Activated CD8-positive, alpha-beta T cell treated with anti-CD3 and anti-CD28 coated beads, Interleukin-2, amount 10 ng/mL, durations not matched to agents 7 days and 5 days (primary cell): Measurements from ENCODE around the gene SFXN3. TPM values are rescaled to one million over a fixed set of nuclear protein-coding genes. Genes with fewer than 3 reads are reported as not detected.

Source experiments
- ATAC-seq: fragments of 150-1000 bp; cut with Tn5 transposase; one replicate; pipeline ENCODE4 v1.10.0; 2021; ENCODE audit warnings: moderate library complexity
- CTCF ChIA-PET: fragments of 350-600 bp; sonication (Branson Sonifier 250); formaldehyde crosslinking; loops from one replicate; lab custom pipeline; 2021; ENCODE audit warnings: antibody characterized with exemption; lab: Charles Lee
- POLR2A ChIA-PET: fragments of 350-600 bp; sonication (Branson Sonifier 250); formaldehyde crosslinking; loops from one replicate; lab custom pipeline; 2021; ENCODE audit warnings: antibody characterized with exemption; lab: Charles Lee
- DNase-seq: peaks from one replicate; pipeline ENCODE4 v3.0.0-alpha.2; 2020
- H3K27ac Mint-ChIP-seq: one replicate; pipeline ENCODE4 v1.8.0; 2021; ENCODE audit warnings: mild to moderate bottlenecking, mixed read lengths
- H3K27me3 Mint-ChIP-seq: one replicate; pipeline ENCODE4 v1.8.0; 2021; ENCODE audit warnings: low read depth, mixed read lengths
- H3K36me3 Mint-ChIP-seq: one replicate; pipeline ENCODE4 v1.8.0; 2021; ENCODE audit warnings: low read depth, mixed read lengths
- H3K4me1 Mint-ChIP-seq: one replicate; pipeline ENCODE4 v1.8.0; 2021; ENCODE audit warnings: low read depth, mixed read lengths
- H3K4me3 Mint-ChIP-seq: one replicate; pipeline ENCODE4 v1.8.0; 2021; ENCODE audit warnings: mild to moderate bottlenecking, mixed read lengths
- H3K9me3 Mint-ChIP-seq: one replicate; pipeline ENCODE4 v1.8.0; 2022; ENCODE audit warnings: mixed read lengths; ENCODE audit not compliant: insufficient read depth
- total RNA-seq, 2 experiments: library from RNA; stranded (reverse); gene quantifications; one replicate each; pipeline ENCODE4 v1.2.3, GENCODE V29; 2021

SFXN3 gene
- total RNA-seq, 2 experiments from 2014 or later, result 24.7 to 24.8 TPM

- no peaks in the 10 kb centered on the region for H3K9me3 Mint-ChIP-seq
- ChIA-PET CTCF (interaction anchor here (0.9 to 3.8 kb wide), 3 partner anchors 10 to 17 kb away, joined by 3 to 24 read pairs (median 16); no protein-coding TSS in a partner anchor), POLR2A (interaction anchor here (0.9 kb wide), 1 partner anchor 22 kb away, joined by 3 read pairs; the partner anchor contains the start of genes PDZD7 and SFXN3)
- no peak overlapping the region for H3K4me3 Mint-ChIP-seq
- H3K4me1 Mint-ChIP-seq, result peaks cover 11% of the 10 kb centered on the region
- no peak overlapping the region for H3K27ac Mint-ChIP-seq
- H3K27me3 Mint-ChIP-seq, result peaks cover 3% of the 10 kb centered on the region
- no peaks in the 10 kb centered on the region for H3K36me3 Mint-ChIP-seq
- DNase-seq (no peak), ATAC-seq (no peak)
Observed at GRCh38 chr10:101008823-101009423, 22.1 kb upstream of the SFXN3 start.

- ATAC-seq, result no peak
- H3K4me3 Mint-ChIP-seq, result no peak overlapping the region
- POLR2A ChIA-PET, result no interaction called here
Observed at GRCh38 chr10:101010329-101010728, 20.7 kb upstream of the SFXN3 start.

GRCh38 chr10:101011517-101012423 lies 19.3 kb upstream of the SFXN3 start:
- POLR2A ChIA-PET, result interaction anchor here (1.0 kb wide), 1 partner anchor 15 kb away, joined by 3 read pairs; no protein-coding TSS in a partner anchor
- ATAC-seq, result no peak
- Mint-ChIP-seq H3K9me3 (no peaks in the 10 kb centered on the region), H3K27ac (no peak overlapping the region), H3K4me3 (no peak overlapping the region), H3K27me3 (peaks cover 23% of the 10 kb centered on the region), H3K4me1 (peaks cover 16% of the 10 kb centered on the region), H3K36me3 (no peaks in the 10 kb centered on the region)
- CTCF ChIA-PET, result interaction anchor here (1.5 to 1.9 kb wide), 4 partner anchors 9 to 84 kb away, joined by 3 to 16 read pairs (median 4); partner anchors contain the start of gene LZTS2
- no peak for DNase-seq

More at GRCh38 chr10:101010329-101010728, 20.7 kb upstream of the SFXN3 start:
- Mint-ChIP-seq H3K4me1 (peaks cover 16% of the 10 kb centered on the region), H3K36me3 (no peaks in the 10 kb centered on the region), H3K27ac (no peak overlapping the region), H3K9me3 (no peaks in the 10 kb centered on the region), H3K27me3 (peaks cover 12% of the 10 kb centered on the region)
- DNase-seq, result no peak
- CTCF ChIA-PET, result interaction anchor here (1.5 kb wide), 1 partner anchor 85 kb away, joined by 3 read pairs; no protein-coding TSS in a partner anchor

DNA sequence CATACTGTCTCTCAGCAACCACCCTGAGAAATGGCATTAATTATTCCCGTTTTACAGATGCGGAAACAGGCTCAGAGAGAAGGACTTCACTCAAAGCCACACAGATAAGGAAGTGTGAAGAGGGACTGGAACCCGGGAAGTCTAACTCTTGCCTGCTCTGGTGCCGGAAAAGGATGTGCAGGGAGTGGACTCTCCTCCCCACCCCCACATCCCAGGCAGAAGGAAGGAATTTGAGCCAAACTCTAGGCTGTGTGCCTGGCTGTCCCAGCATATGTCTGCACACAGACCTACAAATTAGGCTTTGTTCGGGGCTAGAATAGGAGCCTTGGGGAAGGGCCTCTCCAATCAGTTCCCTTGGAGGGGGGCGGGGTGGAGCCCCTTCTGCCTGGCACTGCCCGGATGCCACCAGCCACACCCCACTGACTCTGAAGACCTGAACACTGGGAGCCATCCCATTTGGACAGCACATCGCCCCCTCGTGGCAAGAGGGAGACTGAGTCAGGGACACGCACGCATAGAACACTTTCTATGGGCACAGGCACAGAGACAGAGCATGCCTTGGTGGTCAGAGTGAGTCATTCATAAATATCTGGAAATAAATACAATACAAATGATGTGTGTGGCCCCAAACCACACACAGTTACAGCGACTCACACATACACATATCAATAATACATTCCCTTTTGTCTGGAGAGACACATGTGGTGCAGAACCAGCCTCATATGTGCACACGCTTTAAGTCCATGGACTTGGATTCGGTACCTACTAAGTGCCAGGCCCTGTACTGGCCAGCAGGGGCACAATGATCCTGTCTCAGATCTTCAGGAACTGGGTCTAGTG lies 18.3 kb upstream of the SFXN3 start:
- Mint-ChIP-seq H3K27me3 (peaks cover 31% of the 10 kb centered on the region), H3K9me3 (no peaks in the 10 kb centered on the region), H3K4me1 (peaks cover 16% of the 10 kb centered on the region), H3K4me3 (no peak overlapping the region), H3K36me3 (no peaks in the 10 kb centered on the region), H3K27ac (no peak overlapping the region)
- CTCF ChIA-PET, result interaction anchor here (1.5 to 1.9 kb wide), 3 partner anchors 10 to 15 kb away, joined by 4 to 16 read pairs (median 4); partner anchors contain the start of gene LZTS2
- POLR2A ChIA-PET, result no interaction called here
- ATAC-seq, result peak; percentile 94
- DNase-seq, result peak; percentile 88

GRCh38 chr10:101013365-101013825 lies 17.6 kb upstream of the SFXN3 start:
- DNase-seq (no peak), ATAC-seq (no peak)
- H3K27ac Mint-ChIP-seq, result no peak overlapping the region
- H3K4me3 Mint-ChIP-seq, result no peak overlapping the region
- POLR2A ChIA-PET, result no interaction called here
- H3K4me1 Mint-ChIP-seq, result peaks cover 18% of the 10 kb centered on the region
- no peaks in the 10 kb centered on the region for H3K9me3 Mint-ChIP-seq
- CTCF ChIA-PET, result interaction anchor here (1.3 to 6.8 kb wide), 7 partner anchors 15 to 453 kb away, joined by 4 to 169 read pairs (median 7); partner anchors contain the start of genes LZTS2, MRPL43, PDZD7 and SEMA4G
- H3K36me3 Mint-ChIP-seq, result no peaks in the 10 kb centered on the region
- peaks cover 37% of the 10 kb centered on the region for H3K27me3 Mint-ChIP-seq

- peaks cover 21% of the 10 kb centered on the region for H3K4me1 Mint-ChIP-seq
- H3K36me3 Mint-ChIP-seq, result no peaks in the 10 kb centered on the region
- H3K9me3 Mint-ChIP-seq, result no peaks in the 10 kb centered on the region
- POLR2A ChIA-PET, result no interaction called here
- H3K27ac Mint-ChIP-seq, result no peak overlapping the region
- DNase-seq, result peak; percentile 81
- no peak overlapping the region for H3K4me3 Mint-ChIP-seq
- H3K27me3 Mint-ChIP-seq, result peaks cover 43% of the 10 kb centered on the region
- CTCF ChIA-PET, result interaction anchor here (0.6 to 6.8 kb wide), 33 partner anchors 8 to 452 kb away, joined by 3 to 169 read pairs (median 4); partner anchors contain the start of genes KAZALD1, LZTS2, MRPL43 and PDZD7
- ATAC-seq, result peak; percentile 24
Observed at GRCh38 chr10:101014230-101014884, 16.7 kb upstream of the SFXN3 start.

GRCh38 chr10:101014966-101015581 lies 16.0 kb upstream of the SFXN3 start:
- no peak for ATAC-seq
- DNase-seq, result no peak
- CTCF ChIA-PET, result interaction anchor here (0.6 to 6.8 kb wide), 34 partner anchors 8 to 219 kb away, joined by 3 to 169 read pairs (median 4); partner anchors contain the start of genes KAZALD1, LZTS2, MRPL43 and PDZD7

DNA sequence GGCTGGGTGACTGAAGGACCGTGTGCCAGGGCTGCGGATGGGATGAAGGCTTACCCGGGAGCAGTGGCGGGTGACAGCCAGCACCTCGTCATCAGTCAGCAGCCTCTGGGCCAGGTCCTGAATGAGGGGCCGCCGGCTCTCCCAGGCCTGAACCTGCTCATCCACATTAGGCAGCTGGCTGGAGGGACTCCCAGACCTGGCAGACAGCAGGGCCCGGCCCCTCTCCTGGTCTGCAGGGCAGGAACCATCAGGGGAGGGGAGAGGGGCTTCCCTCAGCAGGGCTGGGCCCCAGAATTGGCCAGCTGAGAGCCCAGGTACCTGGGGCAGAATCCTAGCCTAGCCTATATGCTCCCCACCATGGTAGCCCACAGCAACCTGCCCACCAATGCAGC lies 15.5 kb upstream of the SFXN3 start:
- ChIA-PET CTCF (interaction anchor here (0.6 to 6.8 kb wide), 13 partner anchors 16 to 134 kb away, joined by 3 to 169 read pairs (median 5); partner anchors contain the start of genes KAZALD1, LZTS2, PDZD7 and SEMA4G), POLR2A (no interaction called here)
- ATAC-seq (no peak), DNase-seq (no peak)
- peaks cover 46% of the 10 kb centered on the region for H3K27me3 Mint-ChIP-seq
- H3K27ac Mint-ChIP-seq, result no peak overlapping the region
- H3K4me3 Mint-ChIP-seq, result no peak overlapping the region
- H3K36me3 Mint-ChIP-seq, result no peaks in the 10 kb centered on the region
- no peaks in the 10 kb centered on the region for H3K9me3 Mint-ChIP-seq
- peaks cover 21% of the 10 kb centered on the region for H3K4me1 Mint-ChIP-seq

More at GRCh38 chr10:101014966-101015581, 16.0 kb upstream of the SFXN3 start:
- Mint-ChIP-seq H3K4me1 (peaks cover 21% of the 10 kb centered on the region), H3K4me3 (no peak overlapping the region), H3K27me3 (peaks cover 46% of the 10 kb centered on the region), H3K27ac (no peak overlapping the region), H3K9me3 (no peaks in the 10 kb centered on the region), H3K36me3 (no peaks in the 10 kb centered on the region)
- POLR2A ChIA-PET, result no interaction called here

GRCh38 chr10:101016814-101017213 lies 14.2 kb upstream of the SFXN3 start:
- ChIA-PET POLR2A (no interaction called here), CTCF (interaction anchor here (1.0 to 6.8 kb wide), 7 partner anchors 9 to 482 kb away, joined by 3 to 169 read pairs (median 6); partner anchors contain the start of genes LZTS2, PDZD7 and SFXN3)
- peaks cover 21% of the 10 kb centered on the region for H3K4me1 Mint-ChIP-seq
- no peak overlapping the region for H3K27ac Mint-ChIP-seq
- no peak overlapping the region for H3K4me3 Mint-ChIP-seq
- no peak for ATAC-seq
- no peaks in the 10 kb centered on the region for H3K36me3 Mint-ChIP-seq
- DNase-seq, result no peak
- peaks cover 46% of the 10 kb centered on the region for H3K27me3 Mint-ChIP-seq
- H3K9me3 Mint-ChIP-seq, result no peaks in the 10 kb centered on the region

GRCh38 chr10:101018118-101018599 lies 12.9 kb upstream of the SFXN3 start:
- Mint-ChIP-seq H3K4me1 (peaks cover 14% of the 10 kb centered on the region), H3K27me3 (peaks cover 45% of the 10 kb centered on the region), H3K4me3 (no peak overlapping the region)

More at GRCh38 chr10:101018118-101018599, 12.9 kb upstream of the SFXN3 start:
- DNase-seq, result no peak
- POLR2A ChIA-PET, result no interaction called here
- ATAC-seq, result no peak
- Mint-ChIP-seq H3K27ac (no peak overlapping the region), H3K36me3 (no peaks in the 10 kb centered on the region), H3K9me3 (no peaks in the 10 kb centered on the region)
- CTCF ChIA-PET, result interaction anchor here (0.8 to 6.8 kb wide), 14 partner anchors 10 to 73 kb away, joined by 3 to 169 read pairs (median 6); partner anchors contain the start of genes KAZALD1, LZTS2, PDZD7 and SFXN3
